ENCODE data around the gene BRCA1. TPM values are rescaled to one million over a fixed set of nuclear protein-coding genes. Genes with fewer than 3 reads are reported as not detected.
"Not testable (repeated sequence)": the region's sequence is repeated elsewhere in the genome, so short reads cannot be mapped to it uniquely, and the experiment has no call there.

Gene BRCA1
- total RNA-seq, 1 donor from 2014 or later: 3.4 TPM

DNA sequence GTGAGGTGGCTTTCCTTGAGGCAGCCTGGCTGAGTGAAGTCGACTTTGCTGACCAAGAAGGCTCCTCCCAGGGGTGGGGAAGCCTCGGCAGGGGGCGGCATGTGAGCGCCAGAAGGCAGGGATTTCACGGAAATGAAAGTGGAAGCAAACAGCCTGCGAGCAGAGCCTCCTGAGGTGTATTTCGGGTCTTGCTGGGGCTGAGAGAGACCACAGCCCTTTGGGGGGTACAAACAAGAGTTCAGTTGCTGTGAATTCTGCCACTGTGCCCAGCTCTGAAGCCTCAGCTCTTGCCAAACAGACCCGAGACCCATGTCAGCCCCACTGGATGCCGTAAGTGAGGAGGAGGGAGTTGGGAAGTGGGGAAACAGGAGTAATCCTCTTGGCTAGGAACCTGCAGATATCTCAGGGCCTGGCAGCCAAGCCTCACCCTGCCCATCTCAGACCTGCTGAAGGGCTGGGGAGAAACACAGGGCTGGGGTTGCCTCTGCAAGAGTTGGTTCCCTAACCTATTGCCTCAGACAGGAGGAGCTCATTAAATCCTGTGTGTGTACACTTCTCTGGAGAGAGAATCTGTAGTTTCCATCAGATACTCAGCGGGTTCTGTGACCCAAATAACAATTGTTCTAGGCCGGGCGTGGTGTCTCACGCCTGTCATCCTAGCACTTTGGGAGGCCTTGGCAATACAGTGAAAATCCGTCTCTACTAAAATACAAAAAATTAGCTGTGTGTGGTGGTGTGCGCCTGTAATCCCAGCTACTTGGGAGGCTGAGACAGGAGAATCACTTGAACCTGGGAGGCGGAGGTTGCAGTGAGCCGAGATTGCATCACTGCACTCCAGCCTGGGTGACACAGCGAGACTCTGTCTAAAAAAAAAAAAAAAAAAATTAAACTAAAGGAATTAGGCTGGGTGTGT lies 118.3 kb downstream of the BRCA1 start, which contains the start of gene IFI35:
TSS of gene IFI35 (plus strand) at position 146 of the 913 bp plus-strand sequence. CDS start at position 310, 164 bp downstream.
- peak; percentile 94 for DNase-seq (ENCODE audit: low spot score)

DNA sequence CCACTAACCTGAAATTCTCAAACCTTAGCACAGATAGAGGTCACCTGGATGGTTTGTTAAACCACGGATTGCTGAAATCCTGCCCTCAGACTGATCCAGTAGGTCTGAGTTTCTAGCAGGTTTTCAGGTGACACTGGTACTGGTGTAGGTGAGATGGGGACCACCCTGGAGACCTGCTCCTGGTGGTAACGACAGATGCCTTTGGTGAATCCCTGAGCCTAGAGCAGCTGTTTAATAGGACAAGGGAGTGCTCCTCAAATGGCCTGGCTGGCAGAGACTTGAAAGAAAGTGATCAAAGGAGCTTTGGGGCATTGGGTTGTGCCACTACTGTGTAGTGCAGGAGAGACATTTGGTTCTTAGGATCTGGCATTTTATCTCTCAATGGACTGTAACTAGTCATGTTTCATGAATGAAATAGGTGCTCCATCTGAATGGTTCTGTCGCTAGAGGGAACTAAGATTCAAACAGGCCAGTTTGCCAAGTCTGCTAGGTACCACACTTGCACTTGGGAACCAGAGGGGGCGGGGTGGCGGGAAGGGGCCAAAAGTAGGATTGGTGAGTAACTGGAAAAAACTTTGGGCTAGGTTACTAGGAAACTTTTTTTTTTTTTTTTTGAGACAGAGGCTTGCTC lies 121.5 kb downstream of the BRCA1 start:
- DNase-seq (ENCODE audit: low spot score): no peak

- not testable (repeated sequence) for DNase-seq (ENCODE audit: low spot score)
These were observed 124.3 kb downstream of the BRCA1 start for GRCh38 chr17:43000894-43001293.

GRCh38 chr17:42999003-42999525 lies 126.1 kb downstream of the BRCA1 start:
- DNase-seq (ENCODE audit: low spot score): no peak

GRCh38 chr17:42997984-42998938 lies 126.9 kb downstream of the BRCA1 start, which contains the start of gene RPL27:
Gene RPL27 (plus strand): TSS chr17:42998419. CDS start chr17:42998751, 332 bp downstream.
- peak; percentile 97 for DNase-seq (ENCODE audit: low spot score)

DNA sequence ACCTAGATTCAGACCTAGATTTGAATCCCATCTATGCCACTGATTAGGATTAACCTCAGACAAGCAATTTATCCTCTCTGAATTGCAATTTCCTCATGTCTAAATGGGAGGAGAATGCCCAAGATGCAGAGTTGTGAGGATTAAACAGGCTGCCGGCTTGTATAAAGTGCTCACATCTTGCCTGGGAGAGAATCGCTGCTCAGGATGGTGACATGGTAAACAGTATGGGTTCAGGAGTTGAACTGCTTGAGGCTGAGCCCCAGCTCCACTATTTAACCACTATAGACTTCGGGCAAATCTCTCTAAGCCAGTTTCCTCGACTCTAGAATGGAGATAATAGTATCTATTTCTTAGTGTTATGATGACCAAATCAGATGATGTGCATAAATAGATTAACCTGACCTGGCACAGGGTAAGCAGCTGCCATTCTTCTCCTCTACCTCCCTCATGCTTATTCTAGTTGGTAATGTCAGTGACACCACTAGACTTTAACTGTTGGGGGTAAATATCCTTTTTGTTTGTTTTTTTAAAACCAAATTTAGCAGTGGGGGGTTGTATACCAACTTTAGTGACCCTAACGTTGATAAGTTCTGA lies 127.7 kb downstream of the BRCA1 start:
- no peak for DNase-seq (ENCODE audit: low spot score)

Other genes with a start within 250 kb of the BRCA1 start
- not detected for gene G6PC1, start 224.6 kb downstream of the BRCA1 start, total RNA-seq
- gene AARSD1, start 160.9 kb downstream of the BRCA1 start, total RNA-seq: 39.2 TPM
- not detected for gene PTGES3L, start 145.3 kb downstream of the BRCA1 start, total RNA-seq
- gene RUNDC1, start 144.8 kb downstream of the BRCA1 start, total RNA-seq: 10.6 TPM
- 838 TPM for gene RPL27, start 126.9 kb downstream of the BRCA1 start, total RNA-seq
- 33.5 TPM for gene IFI35, start 118.6 kb downstream of the BRCA1 start, total RNA-seq
- 315 TPM for gene VAT1, start 103.0 kb downstream of the BRCA1 start, total RNA-seq
- gene RND2, start 100.1 kb downstream of the BRCA1 start, total RNA-seq: 0.45 TPM
- gene NBR1, start 45.9 kb upstream of the BRCA1 start, total RNA-seq: 57.1 TPM
- gene TMEM106A, start 86.5 kb upstream of the BRCA1 start, total RNA-seq: 25.4 TPM
- gene CCDC200, start 103.3 kb upstream of the BRCA1 start, total RNA-seq: not detected
- 7,388 TPM for gene RNU2-1, start 108.6 kb upstream of the BRCA1 start, total RNA-seq